K562 (cell line): ENCODE data around the gene GRAMD2A.
"Not testable (repeated sequence)": the region's sequence is repeated elsewhere in the genome, so short reads cannot be mapped to it uniquely, and the experiment has no call there.

ENCODE experiments used
- EZH2 ChIP-seq: IDR thresholded peaks from 2 replicates; pipeline ENCODE4 v1.6.1; 2012; ENCODE audit warnings: low read depth, mild to moderate bottlenecking, inconsistent platforms, low read length, borderline replicate concordance
- FIP1L1 ChIP-seq: fragments of 200-400 bp; formaldehyde crosslinking; IDR thresholded peaks from 2 replicates; pipeline ENCODE4 v1.6.1; 2018; ENCODE audit warnings: mild to moderate bottlenecking, low read depth, low read length; ENCODE audit not compliant: poor library complexity, severe bottlenecking
- POLR3A ChIP-seq: IDR thresholded peaks from 2 replicates; pipeline ENCODE4 v1.6.1; 2011; ENCODE audit warnings: borderline replicate concordance, mild to moderate bottlenecking, moderate library complexity; ENCODE audit not compliant: insufficient read length, insufficient read depth; ENCODE audit errors: extremely low read depth
- SNAPC5 ChIP-seq: fragments of 250-450 bp; sonication (Bioruptor Pico); IDR thresholded peaks from 2 replicates; pipeline ENCODE4 v1.8.0; 2021; ENCODE audit warnings: moderate library complexity, mild to moderate bottlenecking, inconsistent platforms

GRCh38 chr15:72171978-72172377 is 25.6 kb downstream of the GRAMD2A start:
- TF ChIP-seq EZH2; POLR3A; SNAPC5 (CRISPR knock-in tag); FIP1L1: not testable (repeated sequence)
